CD4-positive, alpha-beta T cell (primary cell): Measurements from ENCODE around the gene SLC46A2. TPM values are rescaled to one million over a fixed set of nuclear protein-coding genes. Genes with fewer than 3 reads are reported as not detected.

ENCODE experiments used
- ATAC-seq: fragments of 200-7000 bp; cut with Tn5 transposase; one replicate; pipeline ENCODE4 v1.10.0; 2022; ENCODE audit warnings: mild to moderate bottlenecking; ENCODE audit not compliant: poor library complexity
- CTCF ChIA-PET: fragments of 350-600 bp; sonication (Branson Sonifier 250); formaldehyde crosslinking; loops from one replicate; lab custom pipeline; 2021; ENCODE audit warnings: antibody characterized with exemption, inconsistent platforms; lab: Charles Lee
- POLR2A ChIA-PET: fragments of 350-600 bp; sonication (Branson Sonifier 250); formaldehyde crosslinking; loops from one replicate; lab custom pipeline; 2021; ENCODE audit warnings: antibody characterized with exemption, inconsistent platforms; lab: Charles Lee
- DNase-seq, 14 experiments: peaks; one replicate each; pipeline ENCODE4 v3.0.0-alpha.2; 2013 to 2020; ENCODE audit warnings: mixed read lengths in 2 of 14
- H3K27ac ChIP-seq, 2 donors: one replicate each; pipeline versions ENCODE4 v1.5.1 to v1.7.0; 2013; ENCODE audit warnings: low read length in 2 of 2, low read depth in 1 of 2, mild to moderate bottlenecking in 1 of 2
- H3K27me3 ChIP-seq, 2 experiments: 1 replicate in 1 of 2; 2 replicates in 1 of 2; pipeline versions ENCODE4 v1.6.1 to v1.7.0; 2013; ENCODE audit warnings: low read length in 2 of 2, control low read depth in 1 of 2, mild to moderate bottlenecking in 1 of 2, moderate library complexity in 1 of 2; ENCODE audit not compliant: insufficient read depth in 2 of 2, control insufficient read depth in 1 of 2
- H3K36me3 ChIP-seq: one replicate; pipeline ENCODE4 v1.6.1; 2013; ENCODE audit warnings: low read length, control low read depth; ENCODE audit not compliant: insufficient read depth
- H3K4me1 ChIP-seq: one replicate; pipeline ENCODE4 v1.6.1; 2013; ENCODE audit warnings: low read length, control low read depth; ENCODE audit not compliant: insufficient read depth
- H3K4me3 ChIP-seq: one replicate; pipeline ENCODE4 v1.5.1; 2013; ENCODE audit warnings: mild to moderate bottlenecking, low read length, moderate library complexity
- H3K9me3 ChIP-seq, 2 experiments: 1 replicate in 1 of 2; 2 replicates in 1 of 2; pipeline versions ENCODE4 v1.6.1 to v1.7.0; 2013; ENCODE audit warnings: low read length in 2 of 2, mild to moderate bottlenecking in 2 of 2, control low read depth in 1 of 2, moderate library complexity in 1 of 2; ENCODE audit not compliant: control insufficient read depth in 1 of 2, insufficient read depth in 1 of 2
- H3K27ac Mint-ChIP-seq: one replicate; pipeline ENCODE4 v1.8.0; 2020; ENCODE audit warnings: mixed read lengths
- H3K27me3 Mint-ChIP-seq: one replicate; pipeline ENCODE4 v1.8.0; 2021; ENCODE audit warnings: mixed read lengths
- H3K36me3 Mint-ChIP-seq: one replicate; pipeline ENCODE4 v1.8.0; 2021; ENCODE audit warnings: low read depth, mixed read lengths
- H3K4me1 Mint-ChIP-seq: one replicate; pipeline ENCODE4 v1.8.0; 2021; ENCODE audit warnings: low read depth, mixed read lengths
- H3K4me3 Mint-ChIP-seq: one replicate; pipeline ENCODE4 v1.8.0; 2020; ENCODE audit warnings: mild to moderate bottlenecking, mixed read lengths
- H3K9me3 Mint-ChIP-seq: one replicate; pipeline ENCODE4 v1.8.0; 2020; ENCODE audit warnings: mixed read lengths
- intact Hi-C, 2 experiments: fragments of 100-400 bp; cut with DNase I in 1 of 2; cut with micrococcal nuclease in 1 of 2; formaldehyde crosslinking; loops; one replicate each; pipeline versions ENCODE4 v1.15.1 to v1.9.0; 2023 to 2025; cut with DNase I, micrococcal nuclease
- total RNA-seq, 174 experiments: library from RNA in 2 of 174; stranded (reverse) in 2 of 174; gene quantifications; one replicate each; pipeline ENCODE4 v1.2.3 and lab custom pipeline; 2021 to 2026
- TF ChIP-seq, protein P1 (sequence below): fragments of 200-600 bp; IDR thresholded peaks from one replicate; pipeline ENCODE4 v1.8.0; 2022; ENCODE audit warnings: antibody characterized with exemption, mild to moderate bottlenecking

The SLC46A2 gene
- total RNA-seq, 2 experiments from 2014 or later: not detected

DNA sequence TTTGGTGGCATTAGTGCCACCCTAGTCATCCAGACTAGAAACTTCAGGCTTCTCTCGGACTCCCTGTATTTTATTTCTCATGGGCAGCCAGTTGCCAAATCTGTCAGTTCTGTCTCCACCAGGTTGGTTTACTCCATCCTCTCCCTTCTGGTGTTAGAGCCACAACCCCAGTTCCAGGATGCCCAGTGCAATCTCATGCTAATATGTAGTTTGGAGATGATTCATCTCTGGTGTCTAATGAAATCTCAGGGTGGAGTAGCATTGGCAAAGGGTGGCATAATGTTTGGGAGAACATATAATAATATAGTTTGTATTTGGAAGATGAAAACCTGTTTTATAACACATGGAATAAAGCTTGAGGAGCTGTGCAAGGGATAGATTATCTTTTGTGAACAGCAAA is 30.2 kb downstream of the SLC46A2 start:
- TF ChIP-seq, protein P1, sequence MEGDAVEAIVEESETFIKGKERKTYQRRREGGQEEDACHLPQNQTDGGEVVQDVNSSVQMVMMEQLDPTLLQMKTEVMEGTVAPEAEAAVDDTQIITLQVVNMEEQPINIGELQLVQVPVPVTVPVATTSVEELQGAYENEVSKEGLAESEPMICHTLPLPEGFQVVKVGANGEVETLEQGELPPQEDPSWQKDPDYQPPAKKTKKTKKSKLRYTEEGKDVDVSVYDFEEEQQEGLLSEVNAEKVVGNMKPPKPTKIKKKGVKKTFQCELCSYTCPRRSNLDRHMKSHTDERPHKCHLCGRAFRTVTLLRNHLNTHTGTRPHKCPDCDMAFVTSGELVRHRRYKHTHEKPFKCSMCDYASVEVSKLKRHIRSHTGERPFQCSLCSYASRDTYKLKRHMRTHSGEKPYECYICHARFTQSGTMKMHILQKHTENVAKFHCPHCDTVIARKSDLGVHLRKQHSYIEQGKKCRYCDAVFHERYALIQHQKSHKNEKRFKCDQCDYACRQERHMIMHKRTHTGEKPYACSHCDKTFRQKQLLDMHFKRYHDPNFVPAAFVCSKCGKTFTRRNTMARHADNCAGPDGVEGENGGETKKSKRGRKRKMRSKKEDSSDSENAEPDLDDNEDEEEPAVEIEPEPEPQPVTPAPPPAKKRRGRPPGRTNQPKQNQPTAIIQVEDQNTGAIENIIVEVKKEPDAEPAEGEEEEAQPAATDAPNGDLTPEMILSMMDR: no peak
- intact Hi-C loops: no loop called here
- H3K4me1 ChIP-seq: peaks cover 4% of the 10 kb centered on the region

DNA sequence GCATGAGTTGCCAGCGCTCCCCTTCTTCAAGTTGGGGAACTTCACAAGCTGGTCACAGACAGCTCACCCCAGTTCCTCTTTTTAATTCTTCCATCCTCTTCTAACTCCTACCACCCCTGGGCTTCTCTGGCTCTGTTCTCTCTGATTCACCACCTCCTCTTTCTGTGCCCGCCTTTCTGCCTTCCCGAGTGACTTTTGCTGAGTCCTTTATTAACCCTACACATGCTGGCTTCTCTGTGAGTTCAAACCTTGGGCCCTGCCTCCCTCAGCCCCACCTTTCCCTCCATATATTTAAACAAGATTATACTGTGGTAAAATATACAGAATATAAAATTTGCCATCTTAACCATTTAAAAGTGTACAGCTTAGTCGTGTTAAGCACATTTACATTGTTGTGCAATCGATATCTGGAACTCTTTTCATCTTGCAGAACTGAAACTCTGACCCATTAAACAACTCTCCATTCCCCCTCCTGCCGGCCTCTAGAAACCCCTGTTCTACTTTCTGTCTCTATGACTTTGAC is 32.0 kb downstream of the SLC46A2 start:
- H3K36me3 ChIP-seq: peaks cover 8% of the 10 kb centered on the region
- no peaks in the 10 kb centered on the region for H3K9me3 Mint-ChIP-seq
- H3K27ac Mint-ChIP-seq: no peak overlapping the region
- no peak overlapping the region for H3K4me3 ChIP-seq
- no peak for ATAC-seq
- CTCF ChIA-PET: no interaction called here
- peaks cover 2% of the 10 kb centered on the region for H3K4me1 ChIP-seq
- no peaks in the 10 kb centered on the region for H3K27me3 ChIP-seq
- no peak overlapping the region for H3K4me3 Mint-ChIP-seq
- POLR2A ChIA-PET: no interaction called here
- H3K27ac ChIP-seq: no peak overlapping the region
- DNase-seq: peak in 2 of 14 experiments; percentile 54 to 65
- H3K27me3 Mint-ChIP-seq: no peaks in the 10 kb centered on the region
- peaks cover 25% of the 10 kb centered on the region for H3K36me3 Mint-ChIP-seq
- H3K9me3 ChIP-seq: no peaks in the 10 kb centered on the region
- intact Hi-C loops: no loop called here
- H3K4me1 Mint-ChIP-seq: no peaks in the 10 kb centered on the region
- TF ChIP-seq, protein P1: no peak

More for the DNA sequence above, 30.2 kb downstream of the SLC46A2 start:
- ChIA-PET CTCF (no interaction called here), POLR2A (no interaction called here)
- no peak overlapping the region for H3K27ac Mint-ChIP-seq
- DNase-seq: no peak
- Histone ChIP-seq H3K4me3 (no peak overlapping the region), H3K27me3 (no peaks in the 10 kb centered on the region), H3K27ac (no peak overlapping the region), H3K36me3 (peaks cover 5% of the 10 kb centered on the region), H3K9me3 (no peaks in the 10 kb centered on the region)
- no peaks in the 10 kb centered on the region for H3K9me3 Mint-ChIP-seq
- no peaks in the 10 kb centered on the region for H3K4me1 Mint-ChIP-seq
- H3K36me3 Mint-ChIP-seq: peaks cover 31% of the 10 kb centered on the region
- H3K27me3 Mint-ChIP-seq: no peaks in the 10 kb centered on the region
- no peak for ATAC-seq
- H3K4me3 Mint-ChIP-seq: no peak overlapping the region

DNA sequence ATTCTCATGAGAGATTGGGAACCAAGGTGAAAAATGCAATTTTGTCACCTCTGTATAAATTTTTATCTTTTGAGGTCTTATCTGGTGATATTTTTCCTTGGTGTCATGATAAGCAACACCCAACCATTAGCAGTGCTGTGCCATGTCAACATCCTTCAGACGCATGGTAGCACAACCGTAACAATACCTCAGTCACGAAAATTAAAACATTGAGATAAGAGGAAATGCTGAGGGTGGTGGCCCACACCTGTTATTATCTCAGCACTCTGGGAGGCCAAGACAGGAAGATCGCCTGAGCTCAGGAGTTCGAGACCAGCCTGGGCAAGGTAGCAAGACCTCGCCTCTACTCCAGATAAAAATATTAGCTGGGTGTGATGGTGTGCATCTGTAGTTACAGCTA is 32.7 kb downstream of the SLC46A2 start:
- Mint-ChIP-seq H3K9me3 (no peaks in the 10 kb centered on the region), H3K27ac (no peak overlapping the region), H3K27me3 (no peaks in the 10 kb centered on the region), H3K4me3 (no peak overlapping the region), H3K36me3 (peaks cover 27% of the 10 kb centered on the region), H3K4me1 (no peaks in the 10 kb centered on the region)
- no peaks in the 10 kb centered on the region for H3K27me3 ChIP-seq
- POLR2A ChIA-PET: no interaction called here
- H3K36me3 ChIP-seq: peaks cover 9% of the 10 kb centered on the region
- H3K27ac ChIP-seq: no peak overlapping the region
- ATAC-seq (no peak), DNase-seq (no peak)
- H3K4me1 ChIP-seq: peaks cover 2% of the 10 kb centered on the region
- TF ChIP-seq, protein P1: no peak
- no peaks in the 10 kb centered on the region for H3K9me3 ChIP-seq
- H3K4me3 ChIP-seq: no peak overlapping the region
- CTCF ChIA-PET: no interaction called here
- intact Hi-C loops: no loop called here
